HEK293 (cell line): Measurements from ENCODE around the gene GBF1.

Experiments
- CTCF ChIA-PET: fragments of 350-600 bp; formaldehyde crosslinking; extraction: SDS; loops from one replicate; lab custom pipeline; 2021; ENCODE audit warnings: antibody characterized with exemption; lab: Yijun Ruan, JAX
- POLR2A ChIA-PET: fragments of 300-600 bp; formaldehyde crosslinking; extraction: SDS; loops from one replicate; lab custom pipeline; 2020; ENCODE audit warnings: antibody characterized with exemption, inconsistent platforms; lab: Yijun Ruan, JAX
- H3K27ac ChIP-seq: fragments of 200-500 bp; sonication (Bioruptor generic); 2 replicates; pipeline ENCODE4 v1.5.1; 2014; ENCODE audit warnings: low read depth, low read length, control low read depth, inconsistent platforms; ENCODE audit errors: extremely low read depth
- H3K36me3 ChIP-seq, 2 experiments: fragments of 200-500 bp in 1 of 2; sonication (Bioruptor generic) in 1 of 2; 1 replicate in 1 of 2; 2 replicates in 1 of 2; pipeline ENCODE4 v1.5.1; 2014 to 2017; ENCODE audit warnings: inconsistent platforms in 2 of 2, low read length in 2 of 2; ENCODE audit not compliant: control insufficient read depth in 2 of 2, insufficient read depth in 1 of 2
- H3K4me1 ChIP-seq: fragments of 200-500 bp; sonication (Bioruptor generic); 2 replicates; pipeline ENCODE4 v1.5.1; 2014; ENCODE audit warnings: mild to moderate bottlenecking, low read length, inconsistent platforms; ENCODE audit not compliant: control insufficient read depth, insufficient read depth
- H3K4me3 ChIP-seq: 2 replicates; pipeline ENCODE4 v1.5.1; 2011; ENCODE audit warnings: low read depth, mild to moderate bottlenecking, control low read depth, low read length, moderate library complexity
- H3K9me3 ChIP-seq: fragments of 200-500 bp; sonication (Bioruptor generic); 2 replicates; pipeline ENCODE4 v1.5.1; 2014; ENCODE audit warnings: low read depth, low read length, inconsistent platforms; ENCODE audit not compliant: control insufficient read depth, insufficient read depth
- EGR2 ChIP-seq: fragments of 450-650 bp; formaldehyde crosslinking; IDR thresholded peaks from 2 replicates; pipeline ENCODE4 v1.5.1; 2016; ENCODE audit warnings: low read depth, missing biosample characterization, missing genetic modification characterization
- IKZF3 ChIP-seq: fragments of 450-650 bp; IDR thresholded peaks from 2 replicates; pipeline ENCODE4 v1.5.0; 2018; ENCODE audit warnings: missing biosample characterization, mild to moderate bottlenecking, missing genetic modification characterization, moderate library complexity
- KLF1 ChIP-seq: fragments of 450-650 bp; formaldehyde crosslinking; IDR thresholded peaks from 2 replicates; pipeline ENCODE4 v1.5.1; 2016; ENCODE audit warnings: missing biosample characterization, missing genetic modification characterization
- MEIS1 ChIP-seq: sonication (generic); formaldehyde crosslinking; IDR thresholded peaks from 2 replicates; pipeline ENCODE4 v1.8.1; 2022; ENCODE audit warnings: missing genetic modification reagents, mild to moderate bottlenecking, borderline replicate concordance
- SALL2 ChIP-seq: fragments of 450-650 bp; formaldehyde crosslinking; IDR thresholded peaks from 2 replicates; pipeline ENCODE4 v1.5.0; 2017; ENCODE audit warnings: missing biosample characterization, mild to moderate bottlenecking, missing genetic modification characterization, borderline replicate concordance
- SCRT1 ChIP-seq: fragments of 450-650 bp; formaldehyde crosslinking; IDR thresholded peaks from 2 replicates; pipeline ENCODE4 v1.5.1; 2016; ENCODE audit warnings: missing biosample characterization, missing genetic modification characterization, borderline replicate concordance
- TSHZ1 ChIP-seq: fragments of 450-650 bp; formaldehyde crosslinking; IDR thresholded peaks from 2 replicates; pipeline ENCODE4 v1.5.1; 2016; ENCODE audit warnings: missing biosample characterization, missing genetic modification characterization, borderline replicate concordance
- YY1 ChIP-seq: fragments of 450-650 bp; formaldehyde crosslinking; IDR thresholded peaks from 2 replicates; pipeline ENCODE4 v1.5.1; 2018; ENCODE audit warnings: missing biosample characterization, missing genetic modification characterization
- ZBTB8A ChIP-seq: fragments of 450-650 bp; formaldehyde crosslinking; IDR thresholded peaks from 2 replicates; pipeline ENCODE4 v1.5.1; 2016; ENCODE audit warnings: missing biosample characterization, missing genetic modification characterization
- ZFP37 ChIP-seq: fragments of 450-650 bp; formaldehyde crosslinking; IDR thresholded peaks from 2 replicates; pipeline ENCODE4 v1.5.1; 2016; ENCODE audit warnings: missing biosample characterization, missing genetic modification characterization
- ZNF140 ChIP-seq: fragments of 450-650 bp; formaldehyde crosslinking; IDR thresholded peaks from 2 replicates; pipeline ENCODE4 v1.5.1; 2016; ENCODE audit warnings: missing biosample characterization, missing genetic modification characterization
- ZNF16 ChIP-seq: fragments of 450-650 bp; formaldehyde crosslinking; IDR thresholded peaks from 2 replicates; pipeline ENCODE4 v1.5.1; 2016; ENCODE audit warnings: low read depth, missing biosample characterization, missing genetic modification characterization
- ZNF184 ChIP-seq: fragments of 450-650 bp; IDR thresholded peaks from 2 replicates; pipeline ENCODE4 v1.5.1; 2018; ENCODE audit warnings: missing biosample characterization, mild to moderate bottlenecking, missing genetic modification characterization
- ZNF266 ChIP-seq: fragments of 450-650 bp; formaldehyde crosslinking; IDR thresholded peaks from 2 replicates; pipeline ENCODE4 v1.5.1; 2016; ENCODE audit warnings: missing biosample characterization, missing genetic modification characterization, low read depth
- ZNF302 ChIP-seq: fragments of 450-650 bp; formaldehyde crosslinking; IDR thresholded peaks from 2 replicates; pipeline ENCODE4 v1.5.1; 2016; ENCODE audit warnings: missing biosample characterization, missing genetic modification characterization, low read depth
- ZNF433 ChIP-seq: fragments of 450-650 bp; formaldehyde crosslinking; IDR thresholded peaks from 2 replicates; pipeline ENCODE4 v1.5.1; 2016; ENCODE audit warnings: missing biosample characterization, missing genetic modification characterization, low read depth
- ZNF501 ChIP-seq: fragments of 450-650 bp; formaldehyde crosslinking; IDR thresholded peaks from 2 replicates; pipeline ENCODE4 v1.5.1; 2016; ENCODE audit warnings: missing biosample characterization, missing genetic modification characterization
- ZNF521 ChIP-seq: fragments of 450-650 bp; formaldehyde crosslinking; IDR thresholded peaks from 2 replicates; pipeline ENCODE4 v1.5.1; 2017; ENCODE audit warnings: missing biosample characterization, mild to moderate bottlenecking, missing genetic modification characterization
- ZNF704 ChIP-seq: fragments of 450-650 bp; formaldehyde crosslinking; IDR thresholded peaks from 2 replicates; pipeline ENCODE4 v1.5.1; 2016; ENCODE audit warnings: missing biosample characterization, missing genetic modification characterization

GBF1 gene

GRCh38 chr10:102341038-102341688 lies 95.8 kb downstream of the GBF1 start:
- H3K36me3 ChIP-seq: peaks cover 6 to 16% of the 10 kb centered on the region in 2 experiments
- POLR2A ChIA-PET: no interaction called here
- H3K4me3 ChIP-seq: no peak overlapping the region
- no peak overlapping the region for H3K27ac ChIP-seq
- CTCF ChIA-PET: interaction anchor here (0.6 to 21.4 kb wide), 4 partner anchors 11 to 247 kb away, joined by 3 to 531 read pairs (median 20); partner anchors contain the start of genes ELOVL3 and PITX3
- TF ChIP-seq ZNF521 (tag by site-specific recombination) (no peak), ZNF704 (tag by site-specific recombination) (no peak), ZNF501 (tag by site-specific recombination) (no peak), KLF1 (tag by site-specific recombination) (no peak)
- 0 out of 2 replicates have a peak, but pooled peaks cover 2% of the 10 kb centered on the region for H3K4me1 ChIP-seq
- H3K9me3 ChIP-seq: no peaks in the 10 kb centered on the region

GRCh38 chr10:102342458-102342857 lies 97.1 kb downstream of the GBF1 start:
- H3K4me3 ChIP-seq: no peak overlapping the region
- ChIA-PET POLR2A (no interaction called here), CTCF (interaction anchor here (0.7 to 21.4 kb wide), 4 partner anchors 10 to 1440 kb away, joined by 3 to 531 read pairs (median 20); partner anchors contain the start of genes ELOVL3 and PITX3)
- H3K4me1 ChIP-seq: 0 out of 2 replicates have a peak, but pooled peaks cover 2% of the 10 kb centered on the region
- H3K9me3 ChIP-seq: no peaks in the 10 kb centered on the region
- H3K27ac ChIP-seq: no peak overlapping the region
- TF ChIP-seq ZNF16 (tag by site-specific recombination) (no peak), YY1 (tag by site-specific recombination) (no peak), SCRT1 (tag by site-specific recombination) (no peak), ZNF184 (tag by site-specific recombination) (no peak), SALL2 (tag by site-specific recombination) (no peak), EGR2 (tag by site-specific recombination) (0 out of 2 replicates have a peak, but pooled peaks have one; percentile 17), IKZF3 (tag by site-specific recombination) (no peak), ZBTB8A (tag by site-specific recombination) (no peak)
- peaks cover 16 to 18% of the 10 kb centered on the region in 2 experiments for H3K36me3 ChIP-seq

GRCh38 chr10:102342958-102343357 lies 97.6 kb downstream of the GBF1 start:
- Histone ChIP-seq H3K27ac (no peak overlapping the region), H3K36me3 (peaks cover 16 to 21% of the 10 kb centered on the region in 2 experiments), H3K4me1 (0 out of 2 replicates have a peak, but pooled peaks cover 2% of the 10 kb centered on the region), H3K9me3 (no peaks in the 10 kb centered on the region), H3K4me3 (no peak overlapping the region)
- POLR2A ChIA-PET: no interaction called here
- no peak for TF ChIP-seq EGR2 (tag by site-specific recombination)
- TF ChIP-seq, all 188 proteins: peak for 0
- CTCF ChIA-PET: interaction anchor here (0.5 to 21.4 kb wide), 5 partner anchors 9 to 1440 kb away, joined by 3 to 531 read pairs (median 4); partner anchors contain the start of genes ELOVL3 and PITX3

GRCh38 chr10:102344067-102344466 lies 98.7 kb downstream of the GBF1 start:
- Histone ChIP-seq H3K4me3 (no peak overlapping the region), H3K36me3 (peaks cover 22 to 29% of the 10 kb centered on the region in 2 experiments), H3K27ac (no peak overlapping the region), H3K4me1 (0 out of 2 replicates have a peak, but pooled peaks cover 2% of the 10 kb centered on the region), H3K9me3 (no peaks in the 10 kb centered on the region)
- CTCF ChIA-PET: interaction anchor here (0.6 to 21.4 kb wide), 3 partner anchors 8 to 113 kb away, joined by 3 to 531 read pairs (median 37); partner anchors contain the start of genes ELOVL3 and PITX3
- TF ChIP-seq ZNF140 (no peak), ZNF433 (no peak), MEIS1 (CRISPR knock-in tag) (no peak), ZFP37 (tag by site-specific recombination) (no peak), ZNF302 (tag by site-specific recombination) (no peak), SALL2 (tag by site-specific recombination) (no peak), ZNF266 (tag by site-specific recombination) (no peak), TSHZ1 (tag by site-specific recombination) (no peak)
- POLR2A ChIA-PET: no interaction called here
